LHCN-M2 (cell line): Measurements from ENCODE around the gene PKD1L1. TPM values are rescaled to one million over a fixed set of nuclear protein-coding genes. Genes with fewer than 3 reads are reported as not detected.
A peak's percentile ranks its signal among the peaks of the same experiment; 100 is the strongest.
"Not testable (repeated sequence)": the region's sequence is repeated elsewhere in the genome, so short reads cannot be mapped to it uniquely, and the experiment has no call there.

Experiments
- DNase-seq: peaks from one replicate; pipeline ENCODE4 v3.0.0-alpha.2; 2012; ENCODE audit warnings: low read depth
- total RNA-seq: library from RNA; depleted of rRNA; stranded (reverse); fragments of >200 nt; gene quantifications from 2 replicates; pipeline ENCODE4 v1.2.3, GENCODE V29; 2014

PKD1L1 gene
- total RNA-seq, 1 experiment from 2014 or later = 0.06 TPM

- no peak for DNase-seq
Observed at GRCh38 chr7:47796347-47796746, 151.9 kb downstream of the PKD1L1 start.

GRCh38 chr7:47795631-47796030 lies 152.6 kb downstream of the PKD1L1 start:
- peak; percentile 61 for DNase-seq

- DNase-seq = not testable (repeated sequence)
Observed at GRCh38 chr7:47795126-47795525, 153.1 kb downstream of the PKD1L1 start.

GRCh38 chr7:47794016-47794415 lies 154.2 kb downstream of the PKD1L1 start:
- DNase-seq = no peak

- DNase-seq = not testable (repeated sequence)
Observed at GRCh38 chr7:47793186-47793585, 155.1 kb downstream of the PKD1L1 start.

- DNase-seq = peak; percentile 70
Observed at GRCh38 chr7:47792521-47793121, 155.6 kb downstream of the PKD1L1 start.

GRCh38 chr7:47791682-47792081 lies 156.6 kb downstream of the PKD1L1 start:
- no peak for DNase-seq

- DNase-seq = no peak
Observed at GRCh38 chr7:47788083-47788482, 160.2 kb downstream of the PKD1L1 start.

GRCh38 chr7:47787249-47788069 lies 160.8 kb downstream of the PKD1L1 start:
- no peak for DNase-seq

- DNase-seq = peak; percentile 100
Observed at GRCh38 chr7:47786557-47787248, 161.6 kb downstream of the PKD1L1 start.

- no peak for DNase-seq
Observed at GRCh38 chr7:47785923-47786556, 162.2 kb downstream of the PKD1L1 start.

GRCh38 chr7:47783456-47784223 lies 164.6 kb downstream of the PKD1L1 start:
- peak; percentile 98 for DNase-seq

- DNase-seq = no peak
Observed at GRCh38 chr7:47782792-47783191, 165.5 kb downstream of the PKD1L1 start.

GRCh38 chr7:47782022-47782421 lies 166.2 kb downstream of the PKD1L1 start:
- DNase-seq = peak; percentile 66

- DNase-seq = no peak
Observed at GRCh38 chr7:47780555-47780954, 167.7 kb downstream of the PKD1L1 start.

- DNase-seq = no peak
Observed at GRCh38 chr7:47779341-47779771, 168.9 kb downstream of the PKD1L1 start.

GRCh38 chr7:47778153-47778661 lies 170.1 kb downstream of the PKD1L1 start:
- DNase-seq = no peak

- no peak for DNase-seq
Observed at GRCh38 chr7:47777531-47778152, 170.6 kb downstream of the PKD1L1 start.

- peak; percentile 73 for DNase-seq
Observed at GRCh38 chr7:47776335-47776734, 171.9 kb downstream of the PKD1L1 start.

GRCh38 chr7:47775238-47775637 lies 173.0 kb downstream of the PKD1L1 start:
- no peak for DNase-seq
